NT2/D1 (cell line): ENCODE results near the gene TMEM202.

Experiments used
- SUZ12 ChIP-seq: IDR thresholded peaks from 2 replicates; pipeline ENCODE4 v1.6.1; 2011; ENCODE audit not compliant: insufficient read length, insufficient read depth; ENCODE audit errors: extremely low read depth
- YY1 ChIP-seq: IDR thresholded peaks from 2 replicates; pipeline ENCODE4 v1.6.1; 2011; ENCODE audit not compliant: insufficient read length, insufficient read depth
- ZNF274 ChIP-seq: IDR thresholded peaks from 2 replicates; pipeline ENCODE4 v1.6.1; 2011; ENCODE audit warnings: mild to moderate bottlenecking, low read depth, low read length

GRCh38 chr15:72406936-72407335 lies 8.8 kb downstream of the TMEM202 start:
- no peak for TF ChIP-seq YY1
- no peak for TF ChIP-seq SUZ12
- no peak for TF ChIP-seq ZNF274
